Keratinocyte (primary cell): ENCODE results near the gene LGALS7B.

Source experiments
- CTCF ChIP-seq, 3 experiments: IDR thresholded peaks in 1 of 3; conservative IDR thresholded peaks in 1 of 3; optimal IDR thresholded peaks in 1 of 3; 2 replicates in 2 of 3; 3 replicates in 1 of 3; pipeline versions ENCODE3 to v1.5.1; 2011; ENCODE audit warnings: low read length in 3 of 3, mild to moderate bottlenecking in 3 of 3, moderate library complexity in 2 of 3, control low read depth in 1 of 3, inconsistent platforms in 1 of 3; ENCODE audit not compliant: insufficient read depth in 2 of 3; ENCODE audit errors: extremely low read depth in 1 of 3
- EZH2 ChIP-seq: IDR thresholded peaks from one replicate; pipeline ENCODE4 v1.6.1; 2012; ENCODE audit warnings: inconsistent platforms, mild to moderate bottlenecking, low read length, moderate library complexity

- TF ChIP-seq CTCF (optimal IDR thresholded peaks at IDR 0.05 in 1 of 3, IDR thresholded peaks at IDR 0.05 in 1 of 3, conservative IDR thresholded peaks at IDR 0.05 in 1 of 3; ENCODE audit: extremely low read depth in 1 of 3, insufficient read depth in 2 of 3, low read length in 3 of 3) (no peak), EZH2 (no peak)
Measured at GRCh38 chr19:38773469-38774177, 15.4 kb upstream of the LGALS7B start, which contains the start of gene LGALS7.
